Measurements from ENCODE around the gene FAM184B.

Gene FAM184B

DNA sequence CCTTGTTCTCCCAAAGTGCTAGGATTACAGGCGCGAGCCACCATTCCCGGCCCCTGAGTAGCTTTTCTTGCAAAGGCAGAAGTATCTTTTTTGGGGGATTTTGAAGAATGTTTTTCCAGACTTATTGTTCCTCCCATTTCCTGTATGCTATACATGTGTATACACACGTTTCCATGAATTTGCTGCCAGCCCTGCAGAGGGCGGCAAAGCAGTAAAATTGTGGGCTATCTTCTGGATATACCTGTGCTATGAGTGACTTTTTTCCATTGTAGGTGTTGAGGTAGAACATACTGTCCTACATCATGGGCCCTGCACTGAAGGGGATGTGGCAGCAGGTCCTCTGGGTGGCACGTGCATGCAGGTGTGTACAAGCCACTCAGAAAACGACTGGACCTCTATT lies 183.9 kb downstream of the FAM184B start:
- no peak for DNase-seq
- H3K36me3 ChIP-seq (ENCODE audit: control insufficient read depth in 4 of 4, insufficient read depth in 4 of 4, low read length in 3 of 4), result peaks cover 6 to 63% (median 51%) of the 10 kb centered on the region in 4 experiments
- ChIA-PET CTCF (interaction anchor here (0.8 kb wide), 1 partner anchor 16 kb away, joined by 4 read pairs; no protein-coding TSS in a partner anchor), POLR2A (interaction anchor here (1.4 kb wide), 1 partner anchor 17 kb away, joined by 3 read pairs; the partner anchor contains the start of gene MED28)
- peaks cover 0 to 4% (median 0%) of the 10 kb centered on the region in 4 experiments for H3K4me1 ChIP-seq (ENCODE audit: control extremely low read depth in 1 of 4, control insufficient read depth in 4 of 4, insufficient read depth in 4 of 4, low read length in 3 of 4)
- H3K27me3 ChIP-seq (replicated peaks in 2 of 5; ENCODE audit: control insufficient read depth in 4 of 5, insufficient read depth in 5 of 5, low read length in 4 of 5), result no peaks in the 10 kb centered on the region
- no peak overlapping the region for H3K4me3 ChIP-seq (ENCODE audit: control insufficient read depth in 1 of 7, extremely low read depth in 1 of 7, insufficient read depth in 4 of 7, low read depth in 2 of 7, low read length in 6 of 7)
- 92% methylated on average over 6 of the region's 7 CpGs for WGBS (ENCODE audit: insufficient coverage)
- no peak overlapping the region for H3K27ac ChIP-seq (ENCODE audit: insufficient read depth in 1 of 2, low read depth in 1 of 2, low read length in 2 of 2, poor library complexity in 1 of 2, severe bottlenecking in 2 of 2)
- H3K9me3 ChIP-seq (ENCODE audit: control extremely low read depth in 1 of 5, control insufficient read depth in 4 of 5, insufficient read depth in 2 of 5, low read depth in 1 of 5, low read length in 4 of 5), result no peaks in the 10 kb centered on the region

DNA sequence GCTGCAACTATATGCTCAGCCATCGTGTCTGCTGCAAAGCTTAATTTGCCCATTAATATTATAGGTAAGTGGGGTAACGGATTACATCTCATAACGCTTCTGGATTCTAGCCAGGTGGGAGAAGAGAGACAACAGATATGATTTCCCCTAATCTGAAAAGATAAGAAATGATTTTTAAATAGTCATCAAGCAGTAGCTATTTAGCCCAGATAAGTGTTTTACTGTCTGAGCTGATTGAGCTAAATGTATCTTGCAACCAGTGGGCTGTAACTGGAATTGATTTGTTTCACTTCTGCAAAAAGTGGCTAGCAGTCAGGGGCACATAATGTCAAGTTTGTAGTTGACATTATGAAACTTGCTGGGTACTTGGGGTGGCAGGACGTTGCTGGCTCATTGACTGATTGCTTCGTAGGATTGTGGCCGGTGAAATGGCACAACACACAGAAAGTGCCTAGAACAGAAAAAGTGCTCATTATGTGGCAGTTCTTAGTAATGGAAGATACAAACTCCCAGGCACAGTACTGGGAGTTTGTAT lies 185.9 kb downstream of the FAM184B start:
- Histone ChIP-seq H3K27me3 (replicated peaks in 2 of 5; ENCODE audit: control insufficient read depth in 4 of 5, insufficient read depth in 5 of 5, low read length in 4 of 5) (no peaks in the 10 kb centered on the region), H3K4me3 (ENCODE audit: control insufficient read depth in 1 of 7, extremely low read depth in 1 of 7, insufficient read depth in 4 of 7, low read depth in 2 of 7, low read length in 6 of 7) (no peak overlapping the region), H3K36me3 (ENCODE audit: control insufficient read depth in 4 of 4, insufficient read depth in 4 of 4, low read length in 3 of 4) (peaks cover 6 to 67% (median 52%) of the 10 kb centered on the region in 4 experiments), H3K4me1 (ENCODE audit: control extremely low read depth in 1 of 4, control insufficient read depth in 4 of 4, insufficient read depth in 4 of 4, low read length in 3 of 4) (peaks cover 0 to 4% (median 0%) of the 10 kb centered on the region in 4 experiments), H3K27ac (ENCODE audit: insufficient read depth in 1 of 2, low read depth in 1 of 2, low read length in 2 of 2, poor library complexity in 1 of 2, severe bottlenecking in 2 of 2) (no peak overlapping the region), H3K9me3 (ENCODE audit: control extremely low read depth in 1 of 5, control insufficient read depth in 4 of 5, insufficient read depth in 2 of 5, low read depth in 1 of 5, low read length in 4 of 5) (no peaks in the 10 kb centered on the region)
- WGBS (ENCODE audit: insufficient coverage), result 96% methylated on average over 4 of the region's 6 CpGs
- no peak for DNase-seq
- ChIA-PET POLR2A (no interaction called here), CTCF (no interaction called here)

DNA sequence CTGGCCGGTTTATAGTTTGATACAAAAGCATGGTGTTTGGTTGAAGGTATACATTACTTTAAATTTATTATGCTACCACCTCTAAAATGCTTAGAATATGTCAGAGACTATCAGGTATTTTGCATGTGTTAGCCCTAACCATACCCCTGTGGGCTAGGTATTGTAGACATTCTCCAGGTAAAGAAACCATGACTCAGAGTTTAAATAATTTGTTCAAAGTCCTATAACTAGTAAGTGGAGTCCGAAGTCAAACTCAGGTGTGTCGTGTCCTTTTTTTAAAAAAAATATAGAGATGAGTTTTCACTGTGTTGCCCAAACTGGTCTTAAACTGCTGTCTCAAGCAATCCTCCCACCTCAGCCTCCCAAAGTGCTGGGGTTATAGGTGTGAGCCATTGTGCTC lies 192.1 kb downstream of the FAM184B start:
- no CpG with 5 or more reads among the region's 3 CpGs for WGBS (ENCODE audit: insufficient coverage)
- H3K4me1 ChIP-seq (ENCODE audit: control extremely low read depth in 1 of 4, control insufficient read depth in 4 of 4, insufficient read depth in 4 of 4, low read length in 3 of 4), result no peaks in the 10 kb centered on the region
- H3K27ac ChIP-seq (ENCODE audit: insufficient read depth in 1 of 2, low read depth in 1 of 2, low read length in 2 of 2, poor library complexity in 1 of 2, severe bottlenecking in 2 of 2), result no peak overlapping the region
- peaks cover 3 to 78% (median 47%) of the 10 kb centered on the region in 4 experiments for H3K36me3 ChIP-seq (ENCODE audit: control insufficient read depth in 4 of 4, insufficient read depth in 4 of 4, low read length in 3 of 4)
- no peaks in the 10 kb centered on the region for H3K9me3 ChIP-seq (ENCODE audit: control extremely low read depth in 1 of 5, control insufficient read depth in 4 of 5, insufficient read depth in 2 of 5, low read depth in 1 of 5, low read length in 4 of 5)
- H3K27me3 ChIP-seq (replicated peaks in 2 of 5; ENCODE audit: control insufficient read depth in 4 of 5, insufficient read depth in 5 of 5, low read length in 4 of 5), result no peaks in the 10 kb centered on the region
- no peak for DNase-seq
- H3K4me3 ChIP-seq (ENCODE audit: control insufficient read depth in 1 of 7, extremely low read depth in 1 of 7, insufficient read depth in 4 of 7, low read depth in 2 of 7, low read length in 6 of 7), result no peak overlapping the region
- CTCF ChIA-PET, result no interaction called here
- POLR2A ChIA-PET, result no interaction called here

DNA sequence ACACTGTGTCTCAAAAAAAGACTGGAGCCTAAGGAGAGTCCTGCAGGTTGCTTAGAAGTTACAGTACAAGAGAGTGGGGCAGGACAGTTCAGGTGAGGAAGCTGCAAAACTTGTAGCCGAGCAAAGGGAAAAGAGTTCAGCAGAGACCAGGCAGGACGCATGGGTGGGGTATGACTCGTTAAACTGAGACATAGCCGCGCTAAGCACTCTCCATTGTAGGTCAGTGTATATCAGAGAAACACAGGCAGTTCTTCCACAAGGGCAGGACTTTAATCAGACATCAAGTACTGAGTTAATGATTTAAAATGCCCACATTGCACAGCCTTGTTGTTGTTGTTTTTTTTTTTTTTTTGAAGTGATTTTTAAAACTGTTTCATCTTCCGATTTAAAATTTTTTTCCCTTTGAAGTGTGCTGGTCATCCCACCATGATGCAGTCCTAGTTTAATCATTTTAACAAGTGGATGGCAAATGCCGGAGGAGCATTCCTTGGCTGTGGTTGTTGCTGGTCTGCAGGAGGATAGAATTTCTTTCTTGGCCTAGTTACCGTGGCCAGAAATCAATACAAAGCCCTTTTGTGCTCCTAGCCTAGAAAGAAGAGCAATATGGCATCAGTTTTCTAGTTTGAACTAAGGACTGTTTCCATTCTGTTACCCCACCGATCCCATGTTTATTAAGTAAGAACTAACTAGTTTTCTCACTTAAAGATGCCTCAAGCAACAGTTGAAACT lies 194.2 kb downstream of the FAM184B start:
- CTCF ChIA-PET, result interaction anchor here (1.3 kb wide), 1 partner anchor 44 kb away, joined by 3 read pairs; no protein-coding TSS in a partner anchor
- H3K9me3 ChIP-seq (ENCODE audit: control extremely low read depth in 1 of 5, control insufficient read depth in 4 of 5, insufficient read depth in 2 of 5, low read depth in 1 of 5, low read length in 4 of 5), result no peaks in the 10 kb centered on the region
- WGBS (ENCODE audit: insufficient coverage), result 95% methylated on average over 3 of the region's 9 CpGs
- POLR2A ChIA-PET, result no interaction called here
- H3K36me3 ChIP-seq (ENCODE audit: control insufficient read depth in 4 of 4, insufficient read depth in 4 of 4, low read length in 3 of 4), result peaks cover 6 to 82% (median 50%) of the 10 kb centered on the region in 4 experiments
- no peak overlapping the region for H3K27ac ChIP-seq (ENCODE audit: insufficient read depth in 1 of 2, low read depth in 1 of 2, low read length in 2 of 2, poor library complexity in 1 of 2, severe bottlenecking in 2 of 2)
- no peak overlapping the region for H3K4me3 ChIP-seq (ENCODE audit: control insufficient read depth in 1 of 7, extremely low read depth in 1 of 7, insufficient read depth in 4 of 7, low read depth in 2 of 7, low read length in 6 of 7)
- no peaks in the 10 kb centered on the region for H3K4me1 ChIP-seq (ENCODE audit: control extremely low read depth in 1 of 4, control insufficient read depth in 4 of 4, insufficient read depth in 4 of 4, low read length in 3 of 4)
- no peak for DNase-seq
- no peaks in the 10 kb centered on the region for H3K27me3 ChIP-seq (replicated peaks in 2 of 5; ENCODE audit: control insufficient read depth in 4 of 5, insufficient read depth in 5 of 5, low read length in 4 of 5)

- H3K27ac ChIP-seq (ENCODE audit: insufficient read depth in 1 of 2, low read depth in 1 of 2, low read length in 2 of 2, poor library complexity in 1 of 2, severe bottlenecking in 2 of 2), result no peak overlapping the region
- H3K9me3 ChIP-seq (ENCODE audit: control extremely low read depth in 1 of 5, control insufficient read depth in 4 of 5, insufficient read depth in 2 of 5, low read depth in 1 of 5, low read length in 4 of 5), result no peaks in the 10 kb centered on the region
- H3K27me3 ChIP-seq (replicated peaks in 2 of 5; ENCODE audit: control insufficient read depth in 4 of 5, insufficient read depth in 5 of 5, low read length in 4 of 5), result no peaks in the 10 kb centered on the region
- H3K4me3 ChIP-seq (ENCODE audit: control insufficient read depth in 1 of 7, extremely low read depth in 1 of 7, insufficient read depth in 4 of 7, low read depth in 2 of 7, low read length in 6 of 7), result no peak overlapping the region
- DNase-seq, result no peak
- CTCF ChIA-PET, result interaction anchor here (0.8 to 1.9 kb wide), 3 partner anchors 15 to 25 kb away, joined by 3 to 5 read pairs (median 3); no protein-coding TSS in a partner anchor
- POLR2A ChIA-PET, result no interaction called here
- H3K4me1 ChIP-seq (ENCODE audit: control extremely low read depth in 1 of 4, control insufficient read depth in 4 of 4, insufficient read depth in 4 of 4, low read length in 3 of 4), result no peaks in the 10 kb centered on the region
- H3K36me3 ChIP-seq (ENCODE audit: control insufficient read depth in 4 of 4, insufficient read depth in 4 of 4, low read length in 3 of 4), result peaks cover 6 to 87% (median 48%) of the 10 kb centered on the region in 4 experiments
- WGBS (ENCODE audit: insufficient coverage), result 100% methylated on average over 10 of the region's 10 CpGs
Observed at GRCh38 chr4:17584521-17585213, 196.8 kb downstream of the FAM184B start.

- no peaks in the 10 kb centered on the region for H3K9me3 ChIP-seq (ENCODE audit: control extremely low read depth in 1 of 5, control insufficient read depth in 4 of 5, insufficient read depth in 2 of 5, low read depth in 1 of 5, low read length in 4 of 5)
- ChIA-PET CTCF (interaction anchor here (0.8 to 2.3 kb wide), 4 partner anchors 16 to 52 kb away, joined by 3 to 7 read pairs (median 4); no protein-coding TSS in a partner anchor), POLR2A (no interaction called here)
- WGBS (ENCODE audit: insufficient coverage), result 94% methylated on average over 4 of the region's 4 CpGs
- H3K27ac ChIP-seq (ENCODE audit: insufficient read depth in 1 of 2, low read depth in 1 of 2, low read length in 2 of 2, poor library complexity in 1 of 2, severe bottlenecking in 2 of 2), result no peak overlapping the region
- H3K36me3 ChIP-seq (ENCODE audit: control insufficient read depth in 4 of 4, insufficient read depth in 4 of 4, low read length in 3 of 4), result peaks cover 6 to 81% (median 45%) of the 10 kb centered on the region in 4 experiments
- no peak overlapping the region for H3K4me3 ChIP-seq (ENCODE audit: control insufficient read depth in 1 of 7, extremely low read depth in 1 of 7, insufficient read depth in 4 of 7, low read depth in 2 of 7, low read length in 6 of 7)
- no peak for DNase-seq
- peaks cover 0 to 6% (median 2%) of the 10 kb centered on the region in 4 experiments for H3K4me1 ChIP-seq (ENCODE audit: control extremely low read depth in 1 of 4, control insufficient read depth in 4 of 4, insufficient read depth in 4 of 4, low read length in 3 of 4)
- no peaks in the 10 kb centered on the region for H3K27me3 ChIP-seq (replicated peaks in 2 of 5; ENCODE audit: control insufficient read depth in 4 of 5, insufficient read depth in 5 of 5, low read length in 4 of 5)
Observed at GRCh38 chr4:17583941-17584340, 197.5 kb downstream of the FAM184B start.
